HFFc6 (cell line): Measurements from ENCODE around the gene CPNE4. TPM values are rescaled to one million over a fixed set of nuclear protein-coding genes. Genes with fewer than 3 reads are reported as not detected.

Experiments used
- DNase-seq: peaks from one replicate; pipeline ENCODE4 v3.0.0-alpha.2; 2018
- H3K27ac Mint-ChIP-seq: 2 replicates; pipeline ENCODE4 v1.8.0; 2020; ENCODE audit warnings: mild to moderate bottlenecking, mixed read lengths
- H3K27me3 Mint-ChIP-seq: 2 replicates; pipeline ENCODE4 v1.8.0; 2021; ENCODE audit warnings: mild to moderate bottlenecking, moderate library complexity, mixed read lengths; ENCODE audit not compliant: insufficient read depth
- H3K36me3 Mint-ChIP-seq: 2 replicates; pipeline ENCODE4 v1.8.0; 2021; ENCODE audit warnings: low read depth, mixed read lengths
- H3K4me1 Mint-ChIP-seq: 2 replicates; pipeline ENCODE4 v1.8.0; 2020; ENCODE audit warnings: low read depth, mixed read lengths
- H3K4me3 Mint-ChIP-seq: 2 replicates; pipeline ENCODE4 v1.8.0; 2020; ENCODE audit warnings: mild to moderate bottlenecking, moderate library complexity, mixed read lengths
- H3K9me3 Mint-ChIP-seq: 2 replicates; pipeline ENCODE4 v1.8.0; 2020; ENCODE audit warnings: mild to moderate bottlenecking, mixed read lengths
- CTCF ChIP-seq: fragments of 200-600 bp; sonication (generic); IDR thresholded peaks from 2 replicates; pipeline ENCODE4 v1.5.0; 2021; ENCODE audit warnings: antibody characterized with exemption, mild to moderate bottlenecking
- total RNA-seq, 6 experiments: library from RNA; stranded (reverse); fragmentation: NEBNext Ultra II Directional; extraction: Animal tissue kit (Norgen Biotek cat#: 25700); gene quantifications; 2 replicates in 1 of 6; 3 replicates in 5 of 6; pipeline ENCODE4 v1.2.3, GENCODE V29; 2021

The CPNE4 gene
- total RNA-seq, 6 experiments from 2014 or later = not detected

GRCh38 chr3:132001036-132001435 lies 33.8 kb downstream of the CPNE4 start:
- Mint-ChIP-seq H3K4me3 (no peak overlapping the region), H3K27ac (no peak overlapping the region), H3K4me1 (peaks cover 2% of the 10 kb centered on the region; the same call in 1 of the 2 replicates), H3K36me3 (no peaks in the 10 kb centered on the region), H3K9me3 (no peaks in the 10 kb centered on the region), H3K27me3 (peaks cover 4% of the 10 kb centered on the region; the same call in 1 of the 2 replicates)
- TF ChIP-seq CTCF = no peak
- DNase-seq = no peak

GRCh38 chr3:131998027-131998426 lies 36.8 kb downstream of the CPNE4 start:
- Mint-ChIP-seq H3K27me3 (no peaks in the 10 kb centered on the region), H3K4me1 (peaks cover 5% of the 10 kb centered on the region; the same call in 1 of the 2 replicates), H3K27ac (no peak overlapping the region), H3K36me3 (no peaks in the 10 kb centered on the region), H3K9me3 (no peaks in the 10 kb centered on the region), H3K4me3 (no peak overlapping the region)
- no peak for DNase-seq
- no peak for TF ChIP-seq CTCF

DNA sequence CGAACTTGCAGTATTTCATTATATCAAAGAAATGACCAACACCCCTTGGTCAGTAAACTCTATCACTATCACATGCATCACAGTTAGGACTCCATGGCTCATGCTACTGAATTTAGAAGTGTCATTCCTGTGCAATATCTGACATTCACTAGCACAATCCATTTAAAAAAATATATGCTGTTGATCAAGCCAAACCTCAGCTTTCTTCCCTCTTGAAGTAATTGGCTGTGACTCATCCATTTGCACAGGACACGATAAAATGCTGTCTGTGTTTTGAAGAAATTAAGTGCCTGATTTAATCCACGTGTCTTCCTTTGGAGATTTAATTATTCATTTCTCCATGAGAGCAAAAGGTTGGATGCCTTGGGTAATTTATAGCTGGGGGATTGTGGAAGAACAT lies 38.9 kb downstream of the CPNE4 start:
- TF ChIP-seq CTCF = no peak
- H3K27ac Mint-ChIP-seq = no peak overlapping the region
- no peak overlapping the region for H3K4me3 Mint-ChIP-seq
- H3K27me3 Mint-ChIP-seq = no peaks in the 10 kb centered on the region
- no peak for DNase-seq
- peaks cover 5% of the 10 kb centered on the region; the same call in 1 of the 2 replicates for H3K4me1 Mint-ChIP-seq
- no peaks in the 10 kb centered on the region for H3K9me3 Mint-ChIP-seq
- no peaks in the 10 kb centered on the region for H3K36me3 Mint-ChIP-seq

- no peak overlapping the region for H3K4me3 Mint-ChIP-seq
- TF ChIP-seq CTCF = no peak
- H3K27ac Mint-ChIP-seq = no peak overlapping the region
- H3K4me1 Mint-ChIP-seq = no peaks in the 10 kb centered on the region
- H3K9me3 Mint-ChIP-seq = no peaks in the 10 kb centered on the region
- DNase-seq = no peak
- no peaks in the 10 kb centered on the region for H3K36me3 Mint-ChIP-seq
- no peaks in the 10 kb centered on the region for H3K27me3 Mint-ChIP-seq
These were observed 45.5 kb downstream of the CPNE4 start for GRCh38 chr3:131989318-131989717.

- no peak for DNase-seq
- Mint-ChIP-seq H3K36me3 (no peaks in the 10 kb centered on the region), H3K27ac (no peak overlapping the region), H3K9me3 (no peaks in the 10 kb centered on the region), H3K4me3 (no peak overlapping the region), H3K27me3 (no peaks in the 10 kb centered on the region), H3K4me1 (no peaks in the 10 kb centered on the region)
- no peak for TF ChIP-seq CTCF
These were observed 46.6 kb downstream of the CPNE4 start for GRCh38 chr3:131988209-131988608.

- H3K9me3 Mint-ChIP-seq = no peaks in the 10 kb centered on the region
- H3K27me3 Mint-ChIP-seq = no peaks in the 10 kb centered on the region
- H3K27ac Mint-ChIP-seq = no peak overlapping the region
- no peak for DNase-seq
- H3K4me3 Mint-ChIP-seq = no peak overlapping the region
- no peaks in the 10 kb centered on the region for H3K4me1 Mint-ChIP-seq
- H3K36me3 Mint-ChIP-seq = no peaks in the 10 kb centered on the region
- TF ChIP-seq CTCF = no peak
These were observed 51.1 kb downstream of the CPNE4 start for GRCh38 chr3:131983689-131984088.
